ENCODE measurements around the gene CSRP1. TPM values are rescaled to one million over a fixed set of nuclear protein-coding genes. Genes with fewer than 3 reads are reported as not detected.

Gene CSRP1
- total and polyA plus RNA-seq, 2 experiments from 2014 or later: 5.8 to 29.9 TPM

- ATAC-seq (no peak), DNase-seq (ENCODE audit: low spot score) (no peak)
- H3K27ac ChIP-seq (ENCODE audit: low read depth): no peak overlapping the region
- H2AFZ ChIP-seq: no peak overlapping the region
- H3K4me2 ChIP-seq: no peak overlapping the region
- no peaks in the 10 kb centered on the region for H3F3A ChIP-seq (replicated peaks; ENCODE audit: low read depth)
- H3K79me2 ChIP-seq (replicated peaks; ENCODE audit: insufficient read depth): no peaks in the 10 kb centered on the region
- H3K27me3 ChIP-seq (ENCODE audit: insufficient read depth): no peaks in the 10 kb centered on the region
- H3K36me3 Mint-ChIP-seq (ENCODE audit: low read depth): peaks cover 9% of the 10 kb centered on the region
- no peak for TF ChIP-seq ETS1 (IDR thresholded peaks at IDR 0.05)
- TF ChIP-seq ZNF331 (CRISPR knock-in tag; IDR thresholded peaks at IDR 0.05; ENCODE audit: low read depth): no peak
- no peaks in the 10 kb centered on the region for H3K36me3 ChIP-seq (ENCODE audit: insufficient read depth)
- H3K27ac Mint-ChIP-seq: peak overlapping the region; percentile 77; the same call in 1 of the 2 replicates
- H4K20me1 ChIP-seq (replicated peaks; ENCODE audit: insufficient read depth): no peaks in the 10 kb centered on the region
- H3K4me3 ChIP-seq: no peak overlapping the region
- peaks cover 6% of the 10 kb centered on the region for H3K4me1 ChIP-seq (ENCODE audit: insufficient read depth)
- H3K27me3 Mint-ChIP-seq (ENCODE audit: insufficient read depth, low read depth, poor library complexity): peaks cover 4% of the 10 kb centered on the region
- H3K9me2 ChIP-seq (ENCODE audit: insufficient read depth): no peaks in the 10 kb centered on the region
- no peak overlapping the region for H3K4me3 Mint-ChIP-seq
- H3K9me3 Mint-ChIP-seq: peaks cover 3% of the 10 kb centered on the region; the same call in 1 of the 3 replicates
- H3K4me1 Mint-ChIP-seq: peaks cover 18% of the 10 kb centered on the region
These were observed 16.2 kb downstream of the CSRP1 start for GRCh38 chr1:201490708-201491131.

DNA sequence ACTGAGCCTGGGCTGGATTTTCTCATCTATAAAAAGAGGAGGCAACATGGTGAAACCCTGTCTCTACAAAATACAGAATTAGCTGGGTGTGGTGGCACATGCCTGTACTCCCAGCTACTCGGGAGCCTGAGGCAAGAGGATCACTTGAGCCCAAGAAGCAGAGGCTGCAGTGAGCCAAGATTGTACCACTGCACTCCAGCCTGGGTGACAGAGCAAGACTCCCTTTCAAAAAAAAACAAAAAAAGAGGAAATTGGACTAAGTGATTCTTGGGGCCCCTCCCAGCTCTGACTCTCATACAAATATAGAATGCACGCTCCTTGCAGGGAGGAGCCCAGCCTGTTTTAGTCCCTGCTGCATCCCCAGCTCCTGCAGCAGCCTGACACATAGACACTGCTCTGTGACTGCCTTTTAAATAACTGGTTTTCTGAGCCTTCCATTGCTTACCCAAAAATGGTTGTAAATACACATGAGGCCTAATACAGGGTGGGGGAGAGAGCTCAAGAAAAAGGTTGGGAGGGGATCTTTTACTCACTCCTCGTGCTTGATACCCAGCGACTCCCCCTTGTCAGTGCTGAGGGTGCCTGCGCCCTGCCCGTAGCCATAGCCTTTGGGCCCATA, 17.2 kb downstream of the CSRP1 start:
- DNase-seq (ENCODE audit: low spot score): no peak
- Mint-ChIP-seq H3K27me3 (ENCODE audit: insufficient read depth, low read depth, poor library complexity) (peaks cover 4% of the 10 kb centered on the region), H3K27ac (peak overlapping the region; percentile 40; the same call in 1 of the 2 replicates), H3K4me1 (peaks cover 17% of the 10 kb centered on the region), H3K4me3 (no peak overlapping the region), H3K36me3 (ENCODE audit: low read depth) (peaks cover 9% of the 10 kb centered on the region), H3K9me3 (peaks cover 3% of the 10 kb centered on the region; the same call in 1 of the 3 replicates)
- H3K4me2 ChIP-seq: no peak overlapping the region
- H3K79me2 ChIP-seq (replicated peaks; ENCODE audit: insufficient read depth): no peaks in the 10 kb centered on the region
- H3K4me3 ChIP-seq: no peak overlapping the region
- H3K36me3 ChIP-seq (ENCODE audit: insufficient read depth): no peaks in the 10 kb centered on the region
- H3K4me1 ChIP-seq (ENCODE audit: insufficient read depth): peaks cover 6% of the 10 kb centered on the region
- no peaks in the 10 kb centered on the region for H3K27me3 ChIP-seq (ENCODE audit: insufficient read depth)
- H3K9me2 ChIP-seq (ENCODE audit: insufficient read depth): no peaks in the 10 kb centered on the region
- no peak for ATAC-seq
- no peaks in the 10 kb centered on the region for H3F3A ChIP-seq (replicated peaks; ENCODE audit: low read depth)
- no peaks in the 10 kb centered on the region for H4K20me1 ChIP-seq (replicated peaks; ENCODE audit: insufficient read depth)
- H2AFZ ChIP-seq: no peak overlapping the region
- TF ChIP-seq CREB1 (CRISPR knock-in tag; IDR thresholded peaks at IDR 0.05; ENCODE audit: low read depth): no peak
- no peak overlapping the region for H3K27ac ChIP-seq (ENCODE audit: low read depth)

DNA sequence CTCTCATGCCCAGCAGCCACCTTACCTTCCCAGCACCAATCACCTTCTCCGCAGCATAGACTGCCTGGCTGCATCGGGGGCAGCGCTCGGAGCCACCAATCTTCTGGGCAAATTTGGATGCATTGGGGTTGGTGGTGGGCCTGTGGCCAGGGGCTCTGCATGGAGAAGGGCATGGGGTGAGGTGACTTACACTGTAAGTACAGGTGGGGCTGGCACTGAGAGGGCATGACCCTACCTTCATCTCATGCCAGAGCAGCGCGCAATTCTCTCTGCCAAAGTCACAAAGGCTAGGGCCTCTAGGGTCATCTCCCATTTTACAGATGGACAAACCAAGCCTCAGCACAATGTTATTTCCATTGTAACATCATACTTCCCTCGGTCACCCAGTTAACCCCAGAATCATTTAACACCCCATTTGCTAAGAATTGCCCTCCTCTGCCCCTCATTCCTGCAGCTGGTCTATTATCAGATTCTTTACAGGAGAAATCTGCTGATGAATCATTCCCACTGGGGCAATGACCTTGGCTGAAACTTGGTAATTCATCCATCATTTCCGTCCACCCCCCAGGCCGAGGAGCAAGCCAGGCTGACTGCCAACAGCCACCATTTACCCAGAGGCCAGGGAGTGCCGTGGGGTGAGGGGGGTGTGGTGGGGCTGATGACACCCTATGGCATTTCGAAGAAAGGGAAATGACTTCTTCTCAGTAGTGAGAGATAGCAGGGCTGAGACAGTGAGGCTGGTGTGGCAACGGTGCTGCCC, 17.9 kb downstream of the CSRP1 start:
- Histone ChIP-seq H4K20me1 (replicated peaks; ENCODE audit: insufficient read depth) (no peaks in the 10 kb centered on the region), H3K36me3 (ENCODE audit: insufficient read depth) (no peaks in the 10 kb centered on the region), H3K27ac (ENCODE audit: low read depth) (no peak overlapping the region), H3K9me2 (ENCODE audit: insufficient read depth) (no peaks in the 10 kb centered on the region), H3K27me3 (ENCODE audit: insufficient read depth) (no peaks in the 10 kb centered on the region), H3F3A (replicated peaks; ENCODE audit: low read depth) (no peaks in the 10 kb centered on the region), H3K4me2 (no peak overlapping the region), H3K4me3 (no peak overlapping the region), H3K79me2 (replicated peaks; ENCODE audit: insufficient read depth) (no peaks in the 10 kb centered on the region), H3K4me1 (ENCODE audit: insufficient read depth) (peaks cover under 1% of the 10 kb centered on the region; the same call in 1 of the 2 replicates), H2AFZ (no peak overlapping the region)
- ATAC-seq: no peak
- peaks cover 7% of the 10 kb centered on the region for H3K27me3 Mint-ChIP-seq (ENCODE audit: insufficient read depth, low read depth, poor library complexity)
- H3K4me1 Mint-ChIP-seq: peaks cover 12% of the 10 kb centered on the region
- H3K27ac Mint-ChIP-seq: no peak overlapping the region
- TF ChIP-seq JUNB (IDR thresholded peaks at IDR 0.05; ENCODE audit: unreplicated experiment): no peak
- DNase-seq (ENCODE audit: low spot score): no peak
- peaks cover 3% of the 10 kb centered on the region; the same call in 1 of the 3 replicates for H3K9me3 Mint-ChIP-seq
- H3K36me3 Mint-ChIP-seq (ENCODE audit: low read depth): peaks cover 9% of the 10 kb centered on the region
- no peak overlapping the region for H3K4me3 Mint-ChIP-seq
